ENCODE data around the gene RNF144B. TPM values are rescaled to one million over a fixed set of nuclear protein-coding genes. Genes with fewer than 3 reads are reported as not detected.
"Not testable (repeated sequence)": the region's sequence is repeated elsewhere in the genome, so short reads cannot be mapped to it uniquely, and the experiment has no call there.

Gene RNF144B
- total RNA-seq, 1 donor from 2014 or later = 21.6 TPM

DNA sequence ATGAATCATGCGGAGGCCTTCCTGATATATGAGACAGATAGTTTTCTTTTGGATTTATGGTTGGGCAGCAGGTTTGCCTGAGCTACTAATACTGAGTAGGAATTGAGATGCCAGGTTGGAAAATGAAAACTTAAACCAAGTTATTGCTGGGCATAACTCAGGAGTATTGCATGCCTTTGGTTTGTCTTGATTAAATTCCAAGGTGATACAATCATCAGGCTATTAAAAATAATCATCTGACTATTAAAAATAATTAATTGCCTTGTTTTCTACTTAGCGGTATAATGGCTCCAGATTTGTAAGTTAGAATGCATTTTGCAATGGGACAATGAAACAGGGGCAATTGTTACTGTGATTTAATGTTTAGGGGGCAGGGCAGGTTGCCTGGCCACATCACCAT, 15.5 kb upstream of the RNF144B start:
- no peak for ATAC-seq

DNA sequence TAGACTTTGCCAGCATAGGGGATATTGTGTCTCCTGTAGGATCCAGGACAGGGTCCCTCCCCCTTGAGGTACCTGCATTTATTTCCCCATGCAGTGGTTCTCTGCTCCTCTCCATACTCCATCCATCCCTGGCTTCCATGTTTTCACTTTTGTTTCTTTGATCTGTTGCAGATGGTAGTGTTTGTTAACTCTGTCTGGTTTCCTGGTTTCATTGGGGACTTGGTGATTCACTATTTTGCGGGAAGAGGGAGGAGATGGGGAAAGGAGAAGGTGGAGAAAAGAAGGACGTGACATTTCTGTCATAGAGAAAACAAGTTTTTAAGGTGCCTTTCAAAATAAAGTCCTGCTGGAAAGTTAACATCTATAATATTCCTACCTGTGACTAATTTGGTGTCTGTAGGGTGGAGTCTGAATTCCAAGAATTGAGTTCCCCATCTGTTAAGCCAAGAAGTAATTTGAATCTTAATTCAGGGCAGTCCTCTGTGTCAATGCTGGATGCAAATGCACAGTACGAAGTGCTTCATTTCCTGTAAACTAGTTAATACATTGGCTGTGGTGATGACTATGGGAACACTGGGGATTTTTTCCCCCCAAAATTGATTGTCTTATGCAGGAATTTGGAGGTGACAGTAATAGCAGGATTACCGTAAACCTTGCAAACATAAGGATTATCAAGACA, 6.9 kb upstream of the RNF144B start:
- peak; percentile 57 for ATAC-seq

DNA sequence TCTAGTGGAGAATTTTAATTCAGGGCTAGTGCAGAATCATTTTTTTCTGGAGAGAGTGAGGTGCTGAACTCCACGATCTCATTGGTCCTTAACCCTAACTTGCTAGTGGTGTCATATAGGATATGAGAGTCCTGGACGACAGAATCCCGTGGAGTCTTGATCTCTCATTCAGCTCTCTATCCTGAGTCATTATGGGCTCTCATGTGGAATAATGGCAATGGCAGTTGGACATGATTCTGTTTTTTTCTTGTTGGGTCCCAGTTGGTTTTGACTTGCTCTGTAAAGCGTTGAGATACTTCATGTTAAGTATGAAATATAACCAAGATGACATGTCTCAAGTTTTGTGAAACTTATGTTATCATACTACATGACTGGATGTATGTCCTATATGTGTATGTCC, 6.3 kb upstream of the RNF144B start:
- no peak for ATAC-seq

DNA sequence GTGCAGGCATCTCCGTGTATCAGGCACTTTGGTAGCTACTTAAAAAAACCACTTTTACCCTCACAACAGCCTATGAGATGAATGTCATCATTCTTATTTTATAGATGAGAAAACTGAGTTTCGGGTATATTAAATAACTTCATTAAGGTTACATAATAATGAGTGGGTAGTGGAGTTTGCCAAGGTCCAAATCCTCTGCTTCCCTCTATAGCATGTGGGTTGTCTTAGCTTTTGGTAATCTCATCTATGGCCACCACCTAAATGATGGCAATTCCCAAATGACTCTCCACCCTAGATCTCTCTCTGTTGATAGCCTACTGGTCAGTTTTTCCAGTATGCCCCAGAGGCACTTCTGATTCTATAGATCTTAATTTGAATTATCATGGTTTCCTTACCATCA, 3.7 kb upstream of the RNF144B start:
- no peak for ATAC-seq

DNA sequence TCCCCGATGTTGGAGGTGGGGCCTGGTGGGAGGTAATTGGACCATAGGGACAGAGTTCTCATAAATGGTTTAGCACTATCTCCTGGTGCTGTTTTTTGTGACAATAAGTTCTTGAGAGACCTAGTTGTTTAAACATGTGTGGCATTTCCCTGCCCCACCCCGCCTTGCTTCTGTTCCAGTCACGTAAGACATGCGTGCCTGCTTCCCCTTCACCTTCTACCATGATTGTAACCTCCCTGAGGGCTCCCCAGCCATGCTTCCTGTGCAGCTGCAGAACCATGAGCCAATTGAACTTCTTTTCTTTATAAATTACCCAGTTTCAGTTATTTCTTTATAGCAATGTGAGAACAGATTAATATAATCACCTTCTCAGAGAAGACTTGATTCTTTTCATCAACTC, 2.5 kb upstream of the RNF144B start:
- ATAC-seq = no peak

DNA sequence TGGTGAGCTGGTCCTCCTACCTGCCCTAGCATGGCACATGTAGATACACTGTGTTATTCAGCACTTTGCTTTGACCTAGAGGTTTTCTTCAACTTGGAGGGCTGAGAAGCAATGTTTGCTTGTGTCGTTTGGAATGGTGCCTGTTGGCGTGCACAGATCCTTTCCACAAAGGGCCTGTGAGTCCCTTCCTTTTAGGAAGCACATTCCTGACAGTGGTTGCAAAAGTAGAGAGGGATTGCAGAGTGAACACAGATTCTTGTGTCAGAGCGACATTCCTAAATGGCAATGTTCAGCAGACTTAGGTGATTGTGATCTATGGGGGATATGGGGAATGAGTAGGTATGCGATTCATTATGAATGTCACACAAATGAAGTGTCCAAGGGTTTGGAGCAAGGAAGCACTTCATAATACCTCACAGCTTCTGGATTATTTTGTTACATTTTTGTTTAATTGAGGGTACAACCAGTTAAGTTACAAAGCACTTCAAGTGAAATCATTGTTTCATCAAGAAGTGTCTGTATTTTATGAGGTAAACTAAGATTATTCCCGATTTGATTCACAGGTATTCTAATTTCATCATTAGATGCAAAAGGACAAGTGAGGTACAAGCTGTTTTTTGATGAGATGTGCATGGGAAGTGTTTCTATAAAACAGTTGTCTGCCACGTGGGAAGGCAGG, 713 bp upstream of the RNF144B start:
- ATAC-seq = no peak

DNA sequence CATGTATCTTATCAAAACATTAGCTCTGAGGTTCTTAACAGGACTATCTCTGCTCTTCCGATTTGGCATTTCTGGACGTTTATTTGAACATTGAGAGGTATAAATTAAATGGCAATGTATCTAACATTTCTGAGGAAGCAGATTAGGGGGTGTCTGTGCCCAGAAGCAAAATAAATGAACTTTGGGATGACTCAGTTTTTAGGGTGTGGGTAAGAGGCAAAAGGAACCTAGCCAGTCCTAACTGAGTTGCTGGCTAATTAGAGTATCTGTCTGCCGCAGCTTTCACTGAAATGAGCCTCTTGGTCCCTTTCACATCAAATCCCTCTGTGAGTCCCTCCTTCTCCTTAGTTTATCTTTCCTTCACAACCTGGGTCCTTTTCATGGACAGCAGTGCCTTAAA, 1.1 kb downstream of the RNF144B start:
- peak; percentile 51 for ATAC-seq

DNA sequence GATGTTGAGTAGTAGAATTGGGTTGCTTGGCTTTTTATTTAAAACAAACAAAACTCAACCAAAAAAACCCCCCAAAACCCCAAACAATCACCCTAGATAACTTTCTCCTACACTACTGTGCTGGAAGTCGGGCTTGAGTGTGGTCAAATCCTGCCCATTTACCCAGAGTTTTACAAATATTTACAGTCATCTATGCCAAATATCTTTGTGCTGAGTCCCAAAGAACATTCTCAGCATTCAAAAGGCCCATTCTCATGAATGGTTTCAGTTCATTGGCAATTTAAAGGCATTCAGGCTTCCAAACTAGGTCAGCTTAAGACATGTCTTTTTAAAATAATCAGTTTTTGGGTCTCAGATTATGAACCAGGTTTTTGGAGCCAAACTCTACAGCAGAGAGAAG, 1.8 kb downstream of the RNF144B start:
- ATAC-seq = no peak

DNA sequence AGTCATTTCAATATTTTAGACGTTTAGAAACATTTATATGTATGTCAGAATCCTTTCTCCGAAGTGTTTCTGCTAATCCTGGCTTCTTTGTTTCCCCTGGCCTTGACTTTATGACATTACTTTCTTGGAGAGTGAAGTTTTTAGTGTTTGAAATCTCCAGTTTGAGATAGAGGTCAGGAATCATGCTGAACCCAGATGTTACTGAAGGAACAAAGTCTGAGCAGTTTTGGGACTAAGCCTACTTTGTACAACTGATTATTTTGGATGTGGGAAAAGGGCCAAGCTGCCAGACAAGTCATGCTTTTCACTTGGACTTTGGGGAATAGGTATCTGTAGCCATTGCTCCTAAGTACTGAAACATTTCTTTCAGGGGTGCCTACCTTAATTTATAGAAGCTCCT, 2.3 kb downstream of the RNF144B start:
- ATAC-seq = no peak

DNA sequence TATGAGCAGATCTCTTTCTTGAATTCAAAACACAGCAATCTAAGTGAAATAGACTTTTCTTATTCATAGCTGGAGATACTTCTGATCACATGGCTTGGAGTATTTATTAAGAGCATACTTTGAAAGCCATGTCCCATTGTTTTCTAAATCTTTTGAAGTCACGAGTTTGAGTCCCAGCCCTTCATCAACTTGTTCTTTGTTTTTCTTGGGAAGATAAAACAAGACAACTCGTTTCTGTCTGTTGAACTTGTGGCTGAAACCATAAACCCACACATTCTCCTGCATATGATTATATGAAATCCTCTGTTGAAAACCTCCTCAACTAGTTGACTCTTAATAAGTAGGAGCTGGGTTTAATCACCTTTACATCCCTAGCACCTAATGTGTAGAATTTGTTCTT, 3.3 kb downstream of the RNF144B start:
- ATAC-seq = no peak

DNA sequence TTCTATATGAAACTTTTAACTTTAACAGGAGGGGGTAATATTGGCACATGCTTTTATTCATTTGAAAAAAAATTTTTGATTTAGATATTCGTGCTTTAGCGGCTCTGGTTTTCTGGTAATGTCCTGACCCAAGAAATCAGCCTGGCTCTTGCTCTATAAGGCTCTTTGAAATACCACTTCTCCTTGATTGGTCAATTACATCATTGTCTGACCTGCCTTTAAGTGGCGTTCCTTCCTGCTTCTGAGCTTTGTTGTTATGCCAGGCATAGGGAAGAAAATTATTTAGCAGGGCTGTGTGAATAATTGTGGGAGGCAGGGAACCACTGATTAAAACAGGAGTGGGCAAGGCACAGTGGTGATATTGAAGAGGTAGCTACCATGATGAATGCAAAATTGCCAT, 3.9 kb downstream of the RNF144B start:
- ATAC-seq = no peak

DNA sequence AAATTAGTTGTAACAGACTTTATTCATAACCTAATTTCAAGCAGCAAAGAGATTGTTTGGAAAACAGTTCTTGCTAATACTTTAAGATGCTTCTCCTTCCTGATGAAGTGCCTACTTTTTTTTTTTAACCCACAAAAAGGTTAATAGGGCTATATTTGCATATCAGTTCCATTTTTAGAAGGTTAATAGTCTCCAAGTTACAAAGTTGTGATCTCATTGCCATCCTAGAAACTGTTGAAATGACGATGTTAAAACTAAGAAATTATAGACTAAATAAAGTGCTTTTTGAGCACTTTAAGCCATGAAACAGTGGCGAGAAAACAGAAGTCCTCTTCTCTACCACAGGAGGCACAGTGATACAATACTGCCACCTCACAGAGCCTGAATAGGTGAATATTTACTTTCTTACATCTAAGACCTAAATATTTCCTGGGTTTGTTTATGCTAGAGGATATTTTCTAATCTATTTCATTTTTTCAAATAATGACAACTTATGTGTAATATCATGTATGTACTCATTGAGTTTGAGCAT, 5.3 kb downstream of the RNF144B start:
- ATAC-seq = no peak

DNA sequence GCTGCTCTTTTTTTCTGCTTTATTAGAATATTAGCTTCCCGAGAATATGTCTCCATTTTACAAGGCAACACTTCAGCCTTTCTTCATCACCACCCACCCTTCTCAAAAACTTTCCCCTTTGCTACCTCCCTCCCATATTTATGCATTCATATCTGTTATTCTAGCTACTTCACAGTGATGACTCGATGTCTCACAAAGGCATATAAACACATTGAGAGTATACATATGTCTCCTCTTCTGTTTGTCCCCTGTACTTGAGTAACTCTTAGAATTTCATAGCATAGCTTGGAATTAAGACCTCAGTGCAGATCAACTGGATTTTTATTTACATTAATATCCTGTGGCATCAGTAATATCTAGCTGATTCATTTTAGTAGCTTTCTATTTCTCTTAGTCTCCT, 6.5 kb downstream of the RNF144B start:
- no peak for ATAC-seq

DNA sequence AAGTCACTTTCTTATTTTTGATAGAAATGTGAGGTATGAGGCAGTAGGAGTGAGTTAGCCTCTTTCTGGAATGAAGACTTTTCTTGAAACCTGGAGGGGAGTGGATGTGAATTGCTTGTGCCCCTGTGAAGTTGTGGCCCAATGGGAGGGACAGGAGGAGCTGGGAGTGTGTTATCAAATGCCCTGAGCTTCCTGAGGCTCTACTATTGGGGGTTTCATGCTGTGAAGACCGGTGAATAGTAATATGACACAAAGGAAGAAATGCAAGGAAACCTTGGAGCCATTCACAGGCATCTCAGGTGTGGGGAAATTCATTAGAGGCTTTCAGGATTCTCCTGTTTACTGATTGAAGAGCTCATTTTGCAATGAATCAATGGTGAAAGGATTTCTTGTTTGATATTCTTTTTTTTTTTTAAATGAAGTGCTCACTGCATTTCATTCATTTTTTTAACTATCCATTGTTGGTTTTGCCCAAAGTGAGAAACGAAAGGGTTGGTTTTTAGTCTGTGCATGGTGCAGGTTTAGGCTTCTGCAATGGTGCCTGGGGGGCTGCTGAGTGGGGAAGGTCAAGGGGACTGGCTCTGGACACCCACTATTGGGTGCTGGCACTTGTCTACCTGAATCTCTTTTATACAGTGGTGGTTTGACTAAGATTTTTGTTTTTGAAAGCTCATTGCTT, 8.2 kb downstream of the RNF144B start:
- ATAC-seq = no peak

DNA sequence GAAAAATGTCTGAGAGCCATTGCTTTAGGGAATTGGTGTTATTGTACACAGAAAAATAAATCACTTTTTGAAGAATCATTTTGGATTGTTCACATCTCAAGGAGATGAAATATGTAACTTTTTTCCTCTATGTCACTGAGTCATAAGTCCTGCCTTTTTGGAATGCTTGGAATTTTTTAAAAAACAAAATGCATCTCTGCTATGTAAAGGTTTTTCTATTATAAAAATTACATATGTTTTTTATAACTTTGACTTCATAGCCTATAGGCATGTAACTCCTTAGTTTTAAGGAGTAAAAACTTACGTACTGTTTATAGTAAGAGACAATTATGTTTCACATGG, 8.7 kb downstream of the RNF144B start:
- ATAC-seq = no peak

DNA sequence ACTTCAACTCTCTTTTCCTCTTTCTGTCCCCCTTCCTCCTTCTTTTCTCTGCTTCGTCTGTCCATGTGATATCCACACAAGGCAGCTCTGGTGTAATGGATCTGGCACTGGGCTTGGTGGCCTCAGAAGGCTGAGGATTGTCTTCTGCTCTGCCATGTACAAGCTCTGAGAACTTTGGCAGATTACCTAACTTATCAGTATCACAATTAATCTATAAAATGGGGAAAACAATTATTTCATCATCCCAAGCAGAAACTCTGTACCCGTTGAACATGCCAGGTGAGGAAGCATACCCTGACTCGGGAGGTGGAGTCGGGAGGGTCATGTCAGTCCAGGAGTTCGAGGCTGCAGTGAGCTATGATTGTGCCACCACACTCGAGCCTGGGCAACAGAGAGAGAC, 10.6 kb downstream of the RNF144B start:
- no peak for ATAC-seq

DNA sequence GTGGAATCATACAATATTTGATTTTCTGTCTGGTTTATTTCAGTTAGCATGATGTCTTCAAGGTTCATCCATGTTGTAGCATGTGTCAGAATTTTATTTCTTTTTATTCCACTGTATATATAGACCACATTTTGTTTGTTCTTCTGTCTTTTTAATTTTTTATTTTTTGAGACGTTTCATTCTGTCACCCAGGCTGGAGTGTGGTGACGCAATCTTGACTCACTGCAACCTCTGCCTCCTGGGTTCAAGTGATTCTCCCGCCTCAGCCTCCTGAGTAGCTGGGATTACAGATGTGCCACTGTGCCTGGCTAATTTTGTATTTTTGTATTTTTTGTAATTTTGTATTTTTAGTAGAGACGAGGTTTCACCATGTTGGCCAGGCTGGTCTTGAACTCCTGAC, 11.1 kb downstream of the RNF144B start:
- not testable (repeated sequence) for ATAC-seq

DNA sequence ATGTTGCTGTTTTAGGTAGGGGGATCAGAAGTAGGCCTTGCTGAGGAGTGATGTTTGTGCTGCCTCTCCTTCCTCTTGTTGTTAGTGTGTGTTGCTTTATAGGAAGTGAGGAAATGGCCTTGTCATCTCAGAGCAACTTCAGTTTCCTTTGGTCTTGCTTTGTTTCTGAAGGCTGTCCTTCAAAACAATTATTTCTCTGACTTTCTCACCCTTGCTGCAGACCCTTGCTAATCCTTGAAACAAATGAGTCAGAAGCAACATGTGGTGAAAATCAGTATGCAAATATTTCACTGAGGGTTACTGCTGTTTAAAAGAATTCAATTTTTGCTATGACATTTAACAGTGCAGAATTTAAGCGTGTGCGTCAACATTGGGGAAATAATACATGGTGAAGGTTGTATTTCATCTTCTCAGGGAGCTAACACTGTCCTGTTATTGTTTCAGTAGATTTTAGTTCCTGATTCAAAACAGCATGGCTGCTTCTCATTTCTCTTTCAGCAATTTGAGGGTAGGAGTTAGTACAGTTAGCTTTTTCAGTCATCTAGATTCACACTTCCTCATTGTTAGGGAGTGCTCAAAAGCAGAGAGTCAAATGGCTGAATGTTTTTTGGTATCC, 13.8 kb downstream of the RNF144B start:
- no peak for ATAC-seq

DNA sequence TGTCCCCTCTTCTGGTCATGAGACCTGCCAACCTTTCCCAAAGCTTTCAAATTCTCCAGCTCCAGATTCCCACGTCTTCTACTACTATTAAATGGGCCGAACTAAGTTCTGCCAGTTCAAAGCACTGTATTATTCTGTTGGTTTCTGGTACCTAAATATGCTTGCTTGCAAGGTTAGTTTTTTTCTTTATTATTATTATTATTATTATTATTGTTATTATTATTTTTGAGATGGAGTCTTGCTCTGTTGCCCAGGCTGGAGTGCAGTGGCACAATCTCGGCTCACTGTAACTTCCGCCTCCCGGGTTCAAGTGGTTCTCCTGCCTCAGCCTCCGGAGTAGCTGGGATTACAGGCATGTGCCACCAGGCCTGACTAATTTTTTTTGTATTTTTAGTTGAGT, 17.8 kb downstream of the RNF144B start:
- not testable (repeated sequence) for ATAC-seq

DNA sequence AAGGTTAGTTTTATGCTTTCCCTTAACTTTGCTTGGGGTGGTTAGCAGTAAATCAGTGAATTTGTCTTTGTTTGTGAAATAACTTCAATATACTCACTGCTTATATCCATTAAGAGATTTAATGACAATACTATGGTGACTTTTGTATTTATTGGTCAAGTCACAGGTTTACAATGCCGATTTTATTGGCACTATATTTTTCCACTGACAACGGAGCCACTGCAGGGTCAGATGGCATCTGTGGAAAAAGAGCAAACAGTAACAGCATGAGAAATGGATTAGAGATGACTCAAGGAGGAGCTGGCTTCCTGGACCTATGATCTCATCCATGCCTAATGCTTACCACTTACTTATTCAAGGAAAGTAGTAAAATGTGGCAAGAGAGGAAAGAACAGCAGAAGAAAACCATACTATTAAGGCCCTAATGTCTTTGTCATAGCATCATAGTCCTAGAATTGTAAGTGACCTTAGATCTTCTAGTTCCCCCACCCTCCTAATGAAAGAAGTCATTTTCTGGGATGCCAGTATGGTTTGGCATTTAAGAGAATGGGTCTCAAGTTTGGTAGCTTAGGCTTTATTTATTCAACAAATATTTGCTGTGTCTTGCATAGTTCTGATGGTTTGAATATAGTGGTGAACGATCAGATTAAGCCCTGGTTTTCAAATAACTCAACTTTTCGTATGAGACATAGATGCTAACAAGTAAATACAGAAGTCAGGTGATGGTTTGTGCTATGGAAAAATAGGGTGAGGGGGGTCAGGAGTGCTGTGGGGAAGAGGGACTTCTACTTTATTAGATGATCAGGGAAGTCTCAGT, 18.5 kb downstream of the RNF144B start:
- ATAC-seq = peak; percentile 90

DNA sequence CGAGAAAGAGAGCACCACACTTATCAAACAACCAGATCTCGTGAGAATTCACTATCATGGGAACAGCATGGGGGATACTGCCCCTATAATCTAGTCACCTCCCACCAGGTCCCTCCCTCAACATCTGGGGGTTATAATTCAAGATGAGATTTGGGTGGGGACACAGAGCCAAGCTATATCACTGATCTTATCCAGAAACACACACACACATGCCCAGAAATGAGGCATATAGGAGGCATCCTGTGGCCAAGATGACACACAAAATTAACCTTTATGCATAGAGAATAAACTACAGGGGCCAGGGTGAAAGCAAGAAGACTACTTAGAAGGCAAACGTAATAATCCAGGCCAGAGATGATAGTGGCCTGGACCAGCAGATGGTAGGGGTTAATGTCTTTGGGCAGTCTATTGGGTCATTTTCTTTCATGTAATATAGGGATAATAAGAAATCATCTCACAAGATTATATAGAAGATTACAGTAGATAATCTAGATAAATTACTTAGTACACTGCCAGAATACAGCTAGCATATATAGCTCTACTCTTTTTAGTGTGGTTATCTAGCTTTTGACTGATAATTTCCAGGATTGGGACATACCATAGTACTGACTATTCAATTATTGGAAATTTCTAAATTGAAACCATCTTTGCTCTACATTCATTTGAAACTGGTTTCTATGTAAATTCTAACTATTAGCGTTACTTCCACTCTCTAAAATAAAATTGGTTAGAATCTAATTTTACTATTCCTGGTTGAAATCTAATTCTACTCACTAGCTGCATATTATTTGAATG, 20.0 kb downstream of the RNF144B start:
- ATAC-seq = no peak

DNA sequence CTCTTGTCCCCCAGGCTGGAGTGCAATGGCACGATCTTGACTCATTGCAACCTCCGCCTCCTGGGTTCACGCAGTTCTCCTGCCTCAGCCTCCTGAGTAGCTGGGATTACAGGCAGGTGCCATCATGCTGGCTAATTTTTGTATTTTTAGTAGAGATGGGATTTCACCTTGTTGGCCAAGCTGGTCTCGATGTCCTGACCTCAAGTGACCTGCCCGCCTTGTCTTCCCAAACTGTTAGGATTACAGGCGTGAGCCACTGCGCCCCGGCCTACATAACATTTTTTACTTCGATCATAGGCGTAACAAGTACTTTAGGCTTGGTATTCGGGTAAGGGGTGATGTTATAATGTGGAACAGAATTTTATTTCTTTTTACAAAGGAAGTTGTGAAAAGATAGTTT, 22.5 kb downstream of the RNF144B start:
- ATAC-seq = not testable (repeated sequence)
